Measurements from ENCODE around the gene CDK12.

- TF ChIP-seq, protein P1, sequence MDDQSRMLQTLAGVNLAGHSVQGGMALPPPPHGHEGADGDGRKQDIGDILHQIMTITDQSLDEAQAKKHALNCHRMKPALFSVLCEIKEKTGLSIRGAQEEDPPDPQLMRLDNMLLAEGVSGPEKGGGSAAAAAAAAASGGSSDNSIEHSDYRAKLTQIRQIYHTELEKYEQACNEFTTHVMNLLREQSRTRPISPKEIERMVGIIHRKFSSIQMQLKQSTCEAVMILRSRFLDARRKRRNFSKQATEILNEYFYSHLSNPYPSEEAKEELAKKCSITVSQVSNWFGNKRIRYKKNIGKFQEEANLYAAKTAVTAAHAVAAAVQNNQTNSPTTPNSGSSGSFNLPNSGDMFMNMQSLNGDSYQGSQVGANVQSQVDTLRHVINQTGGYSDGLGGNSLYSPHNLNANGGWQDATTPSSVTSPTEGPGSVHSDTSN (IDR thresholded peaks at IDR 0.05), result no peak
- TF ChIP-seq TAF1 (IDR thresholded peaks at IDR 0.05; ENCODE audit: borderline replicate concordance, low read depth, low read length) (peak; percentile 24; the same call in 1 of the 2 replicates), MAX (IDR thresholded peaks at IDR 0.05; ENCODE audit: low read depth) (no peak), JUND (IDR thresholded peaks at IDR 0.05) (no peak), GATA2 (CRISPR knock-in tag; IDR thresholded peaks at IDR 0.05) (no peak), EP300 (IDR thresholded peaks at IDR 0.05; ENCODE audit: borderline replicate concordance in 1 of 2, low read depth in 1 of 2, low read length in 1 of 2) (no peak; a peak in 1 of 4 replicates)
- TF ChIP-seq, protein P2, sequence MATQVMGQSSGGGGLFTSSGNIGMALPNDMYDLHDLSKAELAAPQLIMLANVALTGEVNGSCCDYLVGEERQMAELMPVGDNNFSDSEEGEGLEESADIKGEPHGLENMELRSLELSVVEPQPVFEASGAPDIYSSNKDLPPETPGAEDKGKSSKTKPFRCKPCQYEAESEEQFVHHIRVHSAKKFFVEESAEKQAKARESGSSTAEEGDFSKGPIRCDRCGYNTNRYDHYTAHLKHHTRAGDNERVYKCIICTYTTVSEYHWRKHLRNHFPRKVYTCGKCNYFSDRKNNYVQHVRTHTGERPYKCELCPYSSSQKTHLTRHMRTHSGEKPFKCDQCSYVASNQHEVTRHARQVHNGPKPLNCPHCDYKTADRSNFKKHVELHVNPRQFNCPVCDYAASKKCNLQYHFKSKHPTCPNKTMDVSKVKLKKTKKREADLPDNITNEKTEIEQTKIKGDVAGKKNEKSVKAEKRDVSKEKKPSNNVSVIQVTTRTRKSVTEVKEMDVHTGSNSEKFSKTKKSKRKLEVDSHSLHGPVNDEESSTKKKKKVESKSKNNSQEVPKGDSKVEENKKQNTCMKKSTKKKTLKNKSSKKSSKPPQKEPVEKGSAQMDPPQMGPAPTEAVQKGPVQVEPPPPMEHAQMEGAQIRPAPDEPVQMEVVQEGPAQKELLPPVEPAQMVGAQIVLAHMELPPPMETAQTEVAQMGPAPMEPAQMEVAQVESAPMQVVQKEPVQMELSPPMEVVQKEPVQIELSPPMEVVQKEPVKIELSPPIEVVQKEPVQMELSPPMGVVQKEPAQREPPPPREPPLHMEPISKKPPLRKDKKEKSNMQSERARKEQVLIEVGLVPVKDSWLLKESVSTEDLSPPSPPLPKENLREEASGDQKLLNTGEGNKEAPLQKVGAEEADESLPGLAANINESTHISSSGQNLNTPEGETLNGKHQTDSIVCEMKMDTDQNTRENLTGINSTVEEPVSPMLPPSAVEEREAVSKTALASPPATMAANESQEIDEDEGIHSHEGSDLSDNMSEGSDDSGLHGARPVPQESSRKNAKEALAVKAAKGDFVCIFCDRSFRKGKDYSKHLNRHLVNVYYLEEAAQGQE (IDR thresholded peaks at IDR 0.05; ENCODE audit: low read depth, low read length), result no peak
- TF ChIP-seq, protein P3, sequence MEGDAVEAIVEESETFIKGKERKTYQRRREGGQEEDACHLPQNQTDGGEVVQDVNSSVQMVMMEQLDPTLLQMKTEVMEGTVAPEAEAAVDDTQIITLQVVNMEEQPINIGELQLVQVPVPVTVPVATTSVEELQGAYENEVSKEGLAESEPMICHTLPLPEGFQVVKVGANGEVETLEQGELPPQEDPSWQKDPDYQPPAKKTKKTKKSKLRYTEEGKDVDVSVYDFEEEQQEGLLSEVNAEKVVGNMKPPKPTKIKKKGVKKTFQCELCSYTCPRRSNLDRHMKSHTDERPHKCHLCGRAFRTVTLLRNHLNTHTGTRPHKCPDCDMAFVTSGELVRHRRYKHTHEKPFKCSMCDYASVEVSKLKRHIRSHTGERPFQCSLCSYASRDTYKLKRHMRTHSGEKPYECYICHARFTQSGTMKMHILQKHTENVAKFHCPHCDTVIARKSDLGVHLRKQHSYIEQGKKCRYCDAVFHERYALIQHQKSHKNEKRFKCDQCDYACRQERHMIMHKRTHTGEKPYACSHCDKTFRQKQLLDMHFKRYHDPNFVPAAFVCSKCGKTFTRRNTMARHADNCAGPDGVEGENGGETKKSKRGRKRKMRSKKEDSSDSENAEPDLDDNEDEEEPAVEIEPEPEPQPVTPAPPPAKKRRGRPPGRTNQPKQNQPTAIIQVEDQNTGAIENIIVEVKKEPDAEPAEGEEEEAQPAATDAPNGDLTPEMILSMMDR (IDR thresholded peaks at IDR 0.05), result no peak
Measured at GRCh38 chr17:39573447-39574298, 112.4 kb downstream of the CDK12 start.

All from SK-N-SH (cell line).